CD14-positive monocyte (primary cell): ENCODE results near the gene HTR1D. TPM values are rescaled to one million over a fixed set of nuclear protein-coding genes. Genes with fewer than 3 reads are reported as not detected.
A peak's percentile ranks its signal among the peaks of the same experiment; 100 is the strongest.

Experiments used
- DNase-seq, 3 donors: peaks; one replicate each; pipeline ENCODE4 v3.0.0-alpha.2; 2011 to 2022
- H2AFZ ChIP-seq: 2 replicates; pipeline ENCODE4 v1.6.0; 2012; ENCODE audit warnings: mild to moderate bottlenecking, low read depth, low read length, inconsistent platforms; ENCODE audit not compliant: insufficient read depth, poor library complexity, severe bottlenecking
- H3K27ac ChIP-seq, 2 donors: 1 replicate in 1 of 2; 2 replicates in 1 of 2; pipeline ENCODE4 v1.5.1; 2012 to 2013; ENCODE audit warnings: low read length in 2 of 2, control low read depth in 1 of 2, inconsistent platforms in 1 of 2, low read depth in 1 of 2, mild to moderate bottlenecking in 1 of 2
- H3K27me3 ChIP-seq, 2 donors: one replicate each; pipeline versions ENCODE4 v1.6.0 to v1.6.1; 2011 to 2013; ENCODE audit warnings: low read length in 2 of 2; ENCODE audit not compliant: control insufficient read depth in 2 of 2, insufficient read depth in 2 of 2
- H3K36me3 ChIP-seq, 2 donors: replicated peaks in 1 of 2; 1 replicate in 1 of 2; 2 replicates in 1 of 2; pipeline versions ENCODE4 v1.5.1 to v1.6.1; 2012 to 2013; ENCODE audit warnings: low read length in 2 of 2, control low read depth in 1 of 2, inconsistent platforms in 1 of 2, mild to moderate bottlenecking in 1 of 2; ENCODE audit not compliant: insufficient read depth in 2 of 2, control insufficient read depth in 1 of 2
- H3K4me1 ChIP-seq, 2 donors: 1 replicate in 1 of 2; 2 replicates in 1 of 2; pipeline versions ENCODE4 v1.5.1 to v1.6.1; 2012 to 2013; ENCODE audit warnings: low read length in 2 of 2, control low read depth in 1 of 2, inconsistent platforms in 1 of 2, mild to moderate bottlenecking in 1 of 2, moderate library complexity in 1 of 2; ENCODE audit not compliant: insufficient read depth in 2 of 2, control insufficient read depth in 1 of 2
- H3K4me2 ChIP-seq: replicated peaks from 2 replicates; pipeline ENCODE3; 2012; ENCODE audit warnings: low read length, moderate library complexity, mild to moderate bottlenecking; ENCODE audit not compliant: poor library complexity, severe bottlenecking; ENCODE audit errors: extremely low read depth
- H3K4me3 ChIP-seq, 3 experiments: fragments of 200-600 bp in 1 of 3; sonication (generic) in 1 of 3; replicated peaks in 1 of 3; 1 replicate in 2 of 3; 2 replicates in 1 of 3; pipeline ENCODE4 v1.5.1; 2011 to 2013; ENCODE audit warnings: low read length in 3 of 3, mild to moderate bottlenecking in 3 of 3, control low read depth in 2 of 3, low read depth in 2 of 3, inconsistent platforms in 1 of 3, moderate library complexity in 1 of 3
- H3K79me2 ChIP-seq: 2 replicates; pipeline ENCODE4 v1.6.0; 2012; ENCODE audit warnings: mild to moderate bottlenecking, control low read depth, inconsistent platforms, low read length, moderate library complexity; ENCODE audit not compliant: insufficient read depth
- H3K9ac ChIP-seq: 2 replicates; pipeline ENCODE4 v1.6.0; 2017; ENCODE audit warnings: low read length, mild to moderate bottlenecking; ENCODE audit not compliant: insufficient read depth, poor library complexity, severe bottlenecking
- H3K9me3 ChIP-seq, 2 donors: replicated peaks in 1 of 2; 1 replicate in 1 of 2; 2 replicates in 1 of 2; pipeline versions ENCODE4 v1.5.1 to v1.6.1; 2012 to 2013; ENCODE audit warnings: low read length in 2 of 2, control low read depth in 1 of 2; ENCODE audit not compliant: control insufficient read depth in 1 of 2, insufficient read depth in 1 of 2
- H4K20me1 ChIP-seq: 2 replicates; pipeline ENCODE4 v1.6.0; 2012; ENCODE audit warnings: mild to moderate bottlenecking, low read length, control low read depth, moderate library complexity; ENCODE audit not compliant: insufficient read depth
- H3K27ac Mint-ChIP-seq, 7 donors: one replicate each; pipeline ENCODE4 v1.8.0; 2020; ENCODE audit warnings: mild to moderate bottlenecking in 7 of 7, mixed read lengths in 7 of 7, moderate library complexity in 6 of 7, inconsistent platforms in 2 of 7
- H3K27me3 Mint-ChIP-seq, 3 donors: one replicate each; pipeline ENCODE4 v1.8.0; 2021 to 2022; ENCODE audit warnings: low read depth in 3 of 3, mild to moderate bottlenecking in 3 of 3, mixed read lengths in 3 of 3, moderate library complexity in 3 of 3, inconsistent platforms in 1 of 3
- H3K36me3 Mint-ChIP-seq, 2 donors: one replicate each; pipeline ENCODE4 v1.8.0; 2020; ENCODE audit warnings: mixed read lengths in 2 of 2, inconsistent platforms in 1 of 2, mild to moderate bottlenecking in 1 of 2
- H3K4me1 Mint-ChIP-seq: one replicate; pipeline ENCODE4 v1.8.0; 2020; ENCODE audit warnings: mild to moderate bottlenecking, mixed read lengths
- H3K4me3 Mint-ChIP-seq, 2 donors: one replicate each; pipeline ENCODE4 v1.8.0; 2020; ENCODE audit warnings: mild to moderate bottlenecking in 2 of 2, mixed read lengths in 2 of 2, moderate library complexity in 1 of 2
- H3K9me3 Mint-ChIP-seq, 7 donors: one replicate each; pipeline ENCODE4 v1.8.0; 2020 to 2022; ENCODE audit warnings: mixed read lengths in 7 of 7, mild to moderate bottlenecking in 6 of 7, moderate library complexity in 6 of 7, inconsistent platforms in 2 of 7
- CTCF ChIP-seq: fragments of 200-600 bp; IDR thresholded peaks from one replicate; pipeline ENCODE4 v1.8.0; 2022; ENCODE audit warnings: antibody characterized with exemption, mild to moderate bottlenecking
- WGBS: methylation state at CpG from one replicate; pipeline ENCODE4 v1.1.5; 2013; ENCODE audit warnings: missing lambda C conversion rate; ENCODE audit not compliant: insufficient coverage; 5-methylcytosine and 5-hydroxymethylcytosine counted together
- intact Hi-C, 2 donors: fragments of 100-400 bp; cut with micrococcal nuclease; formaldehyde crosslinking; loops; one replicate each; pipeline versions ENCODE4 v1.15.0 to v1.15.1; 2023
- polyA plus RNA-seq, 3 donors: library from polyadenylated mRNA; depleted of rRNA in 1 of 3; unstranded in 2 of 3; stranded (reverse) in 1 of 3; fragments of 300-500 nt in 2 of 3; fragments of >200 nt in 1 of 3; fragmentation: Illumina TruSeq in 2 of 3; gene quantifications; 1 replicate in 2 of 3; 2 replicates in 1 of 3; pipeline ENCODE4 v1.2.3, GENCODE V29; 2012 to 2021

Gene HTR1D
- polyA plus RNA-seq, 3 donors, result not detected

- no peak overlapping the region for H3K4me3 Mint-ChIP-seq
- no peaks in the 10 kb centered on the region for H3K36me3 Mint-ChIP-seq
- intact Hi-C loops, result loop anchor here (2.0 kb wide), 2 partner anchors 87 to 209 kb away; no protein-coding TSS in a partner anchor
Measured at GRCh38 chr1:23185381-23185780, 31.9 kb downstream of the HTR1D start.

GRCh38 chr1:23184212-23184934, 32.9 kb downstream of the HTR1D start:
- 4% methylated on average over 5 of the region's 10 CpGs for WGBS
- Histone ChIP-seq H2AFZ (no peak overlapping the region), H4K20me1 (no peaks in the 10 kb centered on the region), H3K27ac (no peak overlapping the region), H3K9ac (no peak overlapping the region), H3K27me3 (peaks cover 2 to 3% of the 10 kb centered on the region in 2 donors), H3K36me3 (no peaks in the 10 kb centered on the region), H3K4me3 (no peak overlapping the region), H3K4me1 (peaks cover 0 to 3% of the 10 kb centered on the region in 2 donors), H3K79me2 (no peaks in the 10 kb centered on the region), H3K4me2 (peak overlapping the region; percentile 7), H3K9me3 (no peaks in the 10 kb centered on the region)
- intact Hi-C loops, result loop anchor here (1.0 to 2.0 kb wide), 3 partner anchors 86 to 208 kb away; no protein-coding TSS in a partner anchor
- peak in 2 of 3 donors; percentile 36 to 44 for DNase-seq
- no peaks in the 10 kb centered on the region for H3K36me3 Mint-ChIP-seq
- no peak overlapping the region for H3K27ac Mint-ChIP-seq
- H3K9me3 Mint-ChIP-seq, result no peaks in the 10 kb centered on the region
- peak overlapping the region; percentile 37 to 53 for H3K4me3 Mint-ChIP-seq
- peaks cover 6% of the 10 kb centered on the region for H3K4me1 Mint-ChIP-seq
- peaks cover 10 to 13% (median 13%) of the 10 kb centered on the region in 3 donors for H3K27me3 Mint-ChIP-seq
- peak; percentile 94 for TF ChIP-seq CTCF

More at GRCh38 chr1:23185381-23185780, 31.9 kb downstream of the HTR1D start:
- no peak overlapping the region for H3K27ac Mint-ChIP-seq
- H3K9me3 Mint-ChIP-seq, result no peaks in the 10 kb centered on the region
- H3K79me2 ChIP-seq, result no peaks in the 10 kb centered on the region
- H3K4me1 ChIP-seq, result peaks cover 0 to 3% of the 10 kb centered on the region in 2 donors
- no peak overlapping the region for H3K9ac ChIP-seq
- TF ChIP-seq CTCF, result no peak
- no peak overlapping the region for H3K4me3 ChIP-seq
- H3K4me1 Mint-ChIP-seq, result peaks cover 6% of the 10 kb centered on the region
- H3K27ac ChIP-seq, result no peak overlapping the region
- no peaks in the 10 kb centered on the region for H3K36me3 ChIP-seq
- DNase-seq, result no peak
- 71% methylated on average over 4 of the region's 4 CpGs for WGBS
- no peaks in the 10 kb centered on the region for H4K20me1 ChIP-seq
- no peak overlapping the region for H2AFZ ChIP-seq
- H3K9me3 ChIP-seq, result no peaks in the 10 kb centered on the region
- no peaks in the 10 kb centered on the region for H3K27me3 ChIP-seq
- peaks cover 7 to 14% (median 10%) of the 10 kb centered on the region in 3 donors for H3K27me3 Mint-ChIP-seq
- no peak overlapping the region for H3K4me2 ChIP-seq
